Iris pigment epithelial cell (primary cell): ENCODE data around the gene CEP135.
"Not testable (repeated sequence)": the region's sequence is repeated elsewhere in the genome, so short reads cannot be mapped to it uniquely, and the experiment has no call there.

Source experiments
- DNase-seq: peaks from one replicate; pipeline ENCODE4 v3.0.0-alpha.2; 2011; ENCODE audit warnings: low read depth

The CEP135 gene, protein sequence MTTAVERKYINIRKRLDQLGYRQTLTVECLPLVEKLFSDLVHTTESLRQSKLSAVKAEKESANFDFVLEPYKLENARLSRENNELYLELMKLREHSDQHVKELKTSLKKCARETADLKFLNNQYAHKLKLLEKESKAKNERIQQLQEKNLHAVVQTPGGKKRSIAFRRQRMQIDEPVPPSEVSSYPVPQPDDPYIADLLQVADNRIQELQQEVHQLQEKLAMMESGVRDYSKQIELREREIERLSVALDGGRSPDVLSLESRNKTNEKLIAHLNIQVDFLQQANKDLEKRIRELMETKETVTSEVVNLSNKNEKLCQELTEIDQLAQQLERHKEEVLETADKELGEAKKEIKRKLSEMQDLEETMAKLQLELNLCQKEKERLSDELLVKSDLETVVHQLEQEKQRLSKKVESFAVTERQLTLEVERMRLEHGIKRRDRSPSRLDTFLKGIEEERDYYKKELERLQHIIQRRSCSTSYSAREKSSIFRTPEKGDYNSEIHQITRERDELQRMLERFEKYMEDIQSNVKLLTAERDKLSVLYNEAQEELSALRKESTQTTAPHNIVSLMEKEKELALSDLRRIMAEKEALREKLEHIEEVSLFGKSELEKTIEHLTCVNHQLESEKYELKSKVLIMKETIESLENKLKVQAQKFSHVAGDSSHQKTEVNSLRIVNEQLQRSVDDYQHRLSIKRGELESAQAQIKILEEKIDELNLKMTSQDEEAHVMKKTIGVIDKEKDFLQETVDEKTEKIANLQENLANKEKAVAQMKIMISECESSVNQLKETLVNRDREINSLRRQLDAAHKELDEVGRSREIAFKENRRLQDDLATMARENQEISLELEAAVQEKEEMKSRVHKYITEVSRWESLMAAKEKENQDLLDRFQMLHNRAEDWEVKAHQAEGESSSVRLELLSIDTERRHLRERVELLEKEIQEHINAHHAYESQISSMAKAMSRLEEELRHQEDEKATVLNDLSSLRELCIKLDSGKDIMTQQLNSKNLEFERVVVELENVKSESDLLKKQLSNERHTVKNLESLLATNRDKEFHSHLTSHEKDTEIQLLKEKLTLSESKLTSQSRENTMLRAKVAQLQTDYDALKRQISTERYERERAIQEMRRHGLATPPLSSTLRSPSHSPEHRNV

DNA sequence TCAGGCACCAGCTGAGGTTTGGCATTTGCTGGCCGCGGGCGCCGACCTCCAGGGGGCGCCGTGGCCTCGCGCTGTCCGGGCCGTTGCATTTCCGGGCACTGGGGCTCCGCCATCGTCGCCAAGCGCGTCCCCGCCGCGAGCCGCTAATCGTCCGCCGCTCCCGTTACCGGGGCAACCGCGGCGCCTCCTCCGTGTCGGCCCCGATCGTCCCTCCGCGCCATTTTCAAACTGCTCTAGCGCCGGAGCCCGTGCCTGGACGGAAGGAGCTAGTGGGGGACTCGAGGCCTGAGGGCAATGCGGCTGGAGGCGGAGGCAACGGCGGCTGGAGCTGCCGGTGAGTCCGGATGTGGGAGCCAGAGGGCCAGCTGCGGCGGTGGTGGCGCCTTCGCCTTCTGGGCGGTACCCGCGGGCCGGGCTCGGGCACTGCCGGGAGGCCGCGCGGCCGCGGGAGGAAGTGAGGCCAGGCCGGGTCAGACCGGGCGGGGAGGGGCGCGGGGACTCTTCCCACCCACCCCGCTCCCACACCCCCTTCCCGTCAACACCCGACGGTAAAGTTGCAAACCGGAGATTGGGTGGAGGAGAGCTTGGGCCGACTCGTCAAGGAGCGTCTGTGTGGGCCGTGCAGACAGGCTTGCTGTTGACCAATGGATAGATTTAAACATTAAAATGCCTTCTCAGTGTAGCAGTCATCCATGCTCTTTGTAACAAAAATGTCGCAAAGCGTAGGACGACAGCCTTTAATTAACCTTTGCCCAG lies at the start of gene CEP135:
Gene CEP135, plus strand, starts transcription at position 220 of the 756 bp plus-strand sequence. CDS start 3,186 bp downstream, outside the sequence.
- peak; percentile 96 for DNase-seq

DNA sequence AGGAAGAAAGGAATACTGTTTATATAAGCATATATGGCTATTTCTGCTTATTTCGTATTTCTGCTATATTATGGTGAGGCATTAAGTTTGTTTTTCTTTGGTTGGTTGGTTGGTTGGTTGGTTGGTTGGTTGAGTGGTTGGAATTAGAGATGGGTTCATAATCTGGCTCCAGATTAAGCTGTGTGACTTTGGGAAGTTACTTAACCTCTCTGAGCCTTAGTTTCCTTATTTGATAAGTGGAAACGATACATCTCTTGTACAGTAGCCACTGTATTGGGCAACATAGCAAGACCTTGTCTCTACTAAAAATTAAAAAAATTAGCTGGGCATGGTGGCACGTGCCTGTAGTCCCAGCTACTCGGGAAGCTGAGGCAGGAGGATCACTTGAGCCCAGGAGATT lies 46.1 kb upstream of the CEP135 start:
- DNase-seq: no peak

- DNase-seq: no peak
Measured at GRCh38 chr4:55903577-55903976, 45.2 kb upstream of the CEP135 start.

- DNase-seq: no peak
Measured at GRCh38 chr4:55904576-55904975, 44.2 kb upstream of the CEP135 start.

DNA sequence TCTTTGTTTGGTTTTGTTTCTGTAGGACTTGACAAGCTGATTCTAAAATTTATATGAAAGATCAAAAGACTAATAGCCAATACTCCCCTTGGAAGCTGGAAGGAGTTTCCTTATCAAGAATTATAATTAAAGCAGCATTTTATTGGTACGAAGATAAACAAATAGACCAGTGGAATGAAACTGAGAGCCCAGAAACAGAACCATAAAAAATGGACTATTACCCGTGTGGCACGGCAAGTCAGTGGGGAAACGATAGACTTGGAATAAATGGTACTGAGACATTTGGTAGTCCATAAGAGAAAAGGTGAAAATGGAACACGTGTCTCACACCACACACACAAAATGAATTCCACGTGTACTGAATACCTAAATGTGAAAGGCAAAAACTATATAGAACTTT lies 42.4 kb upstream of the CEP135 start:
- no peak for DNase-seq

- DNase-seq: peak; percentile 45
Measured at GRCh38 chr4:55906989-55907388, 41.8 kb upstream of the CEP135 start.

GRCh38 chr4:55907469-55907868 lies 41.3 kb upstream of the CEP135 start:
- DNase-seq: no peak

DNA sequence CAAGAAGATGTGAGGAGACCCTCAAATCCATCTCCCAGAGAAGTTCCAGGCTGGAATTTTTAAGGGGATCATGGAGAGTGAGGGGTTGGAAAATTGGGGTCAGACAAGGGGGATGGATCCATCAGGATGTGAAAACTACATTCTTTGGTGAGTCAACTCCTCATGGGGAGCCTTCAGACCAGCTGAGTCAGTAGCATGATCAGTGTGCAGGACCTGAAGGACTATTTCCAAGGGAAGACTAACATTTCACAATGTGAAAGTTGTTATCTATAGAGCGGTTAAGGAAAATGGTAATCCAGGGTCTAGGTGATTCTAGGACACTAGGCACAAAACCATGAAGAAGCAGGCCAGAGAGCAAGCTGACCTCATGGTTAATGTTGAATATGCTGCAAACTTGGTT lies 38.6 kb upstream of the CEP135 start:
- peak; percentile 76 for DNase-seq

DNA sequence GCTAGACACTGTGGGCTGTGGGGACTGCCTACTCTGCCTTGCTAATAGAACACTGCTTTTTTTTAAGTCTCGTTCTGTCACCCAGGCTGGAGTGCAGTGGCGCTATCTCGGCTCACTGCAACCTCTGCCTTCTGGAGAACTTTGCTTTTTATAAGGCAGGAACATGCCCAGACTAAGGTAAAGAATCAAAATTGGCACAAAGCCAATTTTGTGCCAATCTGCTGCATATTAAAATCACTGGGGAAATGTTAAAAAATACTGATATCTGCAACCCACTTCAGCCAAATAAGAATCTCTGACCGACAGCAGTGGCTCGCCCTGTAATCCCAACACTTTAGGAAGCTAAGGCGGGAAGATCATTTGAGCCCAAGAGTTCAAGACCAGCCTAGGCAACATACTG lies 36.5 kb upstream of the CEP135 start:
- DNase-seq: no peak

GRCh38 chr4:55920571-55920970 lies 28.2 kb upstream of the CEP135 start:
- peak; percentile 27 for DNase-seq

DNA sequence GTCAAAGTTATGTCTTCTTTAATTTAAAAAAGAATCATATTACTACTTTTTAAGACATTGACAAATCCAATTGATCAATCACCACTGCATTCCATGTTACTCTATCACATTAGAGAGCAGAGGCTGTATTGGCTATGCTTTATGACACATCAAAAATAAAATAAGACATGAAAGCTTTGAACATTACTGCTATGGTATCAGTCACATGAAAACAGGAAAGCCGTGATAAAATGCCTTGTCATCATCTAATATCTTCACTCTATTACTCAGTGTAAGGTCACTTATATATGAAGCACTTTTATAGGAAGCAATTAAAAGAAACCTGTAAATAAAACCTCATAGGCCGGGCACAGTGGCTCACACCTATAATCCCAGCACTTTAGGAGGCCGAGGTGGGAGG lies 27.7 kb upstream of the CEP135 start:
- DNase-seq: no peak

GRCh38 chr4:55925241-55925640 lies 23.5 kb upstream of the CEP135 start:
- DNase-seq: no peak

DNA sequence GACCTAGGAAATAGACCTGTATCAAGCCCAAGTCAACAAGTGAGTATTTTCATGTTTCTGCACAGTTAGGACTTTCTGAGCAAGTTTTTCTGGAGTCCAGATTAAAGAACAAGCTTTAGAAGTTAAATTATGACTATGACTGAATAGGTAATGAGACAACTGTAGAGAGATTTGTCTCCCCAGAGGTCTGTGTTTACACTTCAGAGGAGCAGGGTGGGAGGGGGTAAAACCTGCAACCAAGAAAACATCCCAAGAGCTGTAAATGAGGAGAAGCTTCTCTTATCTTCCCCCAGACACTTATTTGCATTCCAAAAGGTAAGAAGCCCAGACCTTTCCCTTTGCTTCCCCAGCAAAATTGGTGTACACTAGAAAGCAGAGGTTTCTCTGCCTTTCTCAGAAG lies 22.1 kb upstream of the CEP135 start:
- no peak for DNase-seq

- no peak for DNase-seq
Measured at GRCh38 chr4:55927803-55928437, 20.8 kb upstream of the CEP135 start.

DNA sequence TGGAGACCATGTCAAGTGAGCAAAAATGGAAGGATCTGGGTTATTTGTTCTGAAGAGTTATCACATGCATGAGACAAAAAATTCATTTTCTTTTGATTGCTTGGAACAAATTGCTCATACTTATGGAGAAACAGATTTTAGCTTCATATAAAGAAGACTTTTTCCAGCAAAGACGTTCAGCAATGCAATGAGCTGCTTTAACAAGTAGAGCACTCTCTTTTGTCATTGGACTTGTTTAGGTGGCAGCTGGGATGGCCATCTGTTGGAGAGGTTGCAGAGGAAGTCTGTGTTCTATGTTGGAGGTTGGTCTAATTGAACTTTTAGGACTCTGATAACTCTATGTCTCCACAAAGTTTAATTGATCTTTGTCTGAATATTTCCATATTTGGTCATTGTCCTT lies 19.9 kb upstream of the CEP135 start:
- DNase-seq: no peak

GRCh38 chr4:55931043-55931442 lies 17.7 kb upstream of the CEP135 start:
- DNase-seq: no peak

- DNase-seq: peak; percentile 61
Measured at GRCh38 chr4:55931833-55932232, 16.9 kb upstream of the CEP135 start.

- no peak for DNase-seq
Measured at GRCh38 chr4:55932511-55932910, 16.2 kb upstream of the CEP135 start.

- no peak for DNase-seq
Measured at GRCh38 chr4:55933611-55934010, 15.1 kb upstream of the CEP135 start.

GRCh38 chr4:55935907-55936306 lies 12.8 kb upstream of the CEP135 start:
- DNase-seq: not testable (repeated sequence)

DNA sequence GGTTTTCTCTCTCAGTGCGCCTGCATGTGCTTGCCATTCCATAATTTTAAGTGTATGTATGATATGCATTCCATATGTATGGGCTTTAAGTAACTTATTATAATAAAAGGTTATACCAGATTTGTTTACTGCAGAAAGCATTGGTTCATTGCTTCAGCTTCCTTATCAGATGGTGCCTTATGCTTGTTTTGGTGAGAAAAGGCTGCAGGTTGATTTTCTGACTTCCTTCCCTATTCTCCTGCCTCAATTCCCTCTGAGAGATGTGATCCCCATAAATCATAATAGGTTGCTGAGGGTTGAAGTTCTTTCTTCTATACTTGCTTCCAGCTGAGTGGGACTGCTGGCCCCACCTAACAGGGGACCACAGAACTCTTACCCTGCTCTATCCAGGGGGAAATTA lies 10.3 kb upstream of the CEP135 start:
- DNase-seq: no peak
